Measurements from ENCODE around the gene ETV1. TPM values are rescaled to one million over a fixed set of nuclear protein-coding genes. Genes with fewer than 3 reads are reported as not detected.

The ETV1 gene
- total RNA-seq, 1 experiment from 2014 or later = 23.3 TPM

DNA sequence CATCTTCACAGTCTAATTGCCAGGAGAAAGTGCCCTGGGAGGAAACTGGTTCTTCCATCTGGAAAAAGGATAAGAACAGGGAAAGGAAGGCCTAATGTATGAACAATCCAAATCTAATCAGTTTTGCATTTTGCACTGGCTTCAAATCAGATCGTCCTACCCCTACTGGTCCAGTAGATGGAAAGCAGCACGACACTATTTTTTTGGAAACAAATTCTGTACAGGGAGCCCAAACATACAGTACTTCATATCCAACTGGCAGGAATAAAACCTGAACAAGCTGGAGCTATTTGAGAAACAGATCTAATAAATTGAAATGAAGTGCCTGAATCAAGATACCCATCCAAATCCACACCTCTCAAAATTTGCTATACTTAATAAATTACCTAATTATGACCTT is 36.5 kb downstream of the ETV1 start:
- ChIA-PET POLR2A (no interaction called here), RAD21 (ENCODE audit: low non-redundant PET in 1 of 2, low total read pairs in 2 of 2, uncharacterized antibody in 2 of 2, unreplicated experiment in 2 of 2) (no interaction called here), CTCF (no interaction called here)
- no peak overlapping the region for H3K4me3 ChIP-seq (replicated peaks in 1 of 2; ENCODE audit: low read depth in 1 of 2, low read length in 2 of 2)
- no peak for TF ChIP-seq ZFX (IDR thresholded peaks at IDR 0.05)
- no peak for TF ChIP-seq SP1 (IDR thresholded peaks at IDR 0.05; ENCODE audit: low read depth)
- TF ChIP-seq, protein P1, sequence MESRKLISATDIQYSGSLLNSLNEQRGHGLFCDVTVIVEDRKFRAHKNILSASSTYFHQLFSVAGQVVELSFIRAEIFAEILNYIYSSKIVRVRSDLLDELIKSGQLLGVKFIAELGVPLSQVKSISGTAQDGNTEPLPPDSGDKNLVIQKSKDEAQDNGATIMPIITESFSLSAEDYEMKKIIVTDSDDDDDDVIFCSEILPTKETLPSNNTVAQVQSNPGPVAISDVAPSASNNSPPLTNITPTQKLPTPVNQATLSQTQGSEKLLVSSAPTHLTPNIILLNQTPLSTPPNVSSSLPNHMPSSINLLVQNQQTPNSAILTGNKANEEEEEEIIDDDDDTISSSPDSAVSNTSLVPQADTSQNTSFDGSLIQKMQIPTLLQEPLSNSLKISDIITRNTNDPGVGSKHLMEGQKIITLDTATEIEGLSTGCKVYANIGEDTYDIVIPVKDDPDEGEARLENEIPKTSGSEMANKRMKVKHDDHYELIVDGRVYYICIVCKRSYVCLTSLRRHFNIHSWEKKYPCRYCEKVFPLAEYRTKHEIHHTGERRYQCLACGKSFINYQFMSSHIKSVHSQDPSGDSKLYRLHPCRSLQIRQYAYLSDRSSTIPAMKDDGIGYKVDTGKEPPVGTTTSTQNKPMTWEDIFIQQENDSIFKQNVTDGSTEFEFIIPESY (IDR thresholded peaks at IDR 0.05; ENCODE audit: extremely low read depth, insufficient replicate concordance, low read length) = no peak
- no peak for TF ChIP-seq TCF7L2 (IDR thresholded peaks at IDR 0.05; ENCODE audit: borderline replicate concordance, extremely low read depth, insufficient read depth, insufficient read length)
- no peak for TF ChIP-seq POLR2AphosphoS5 (IDR thresholded peaks at IDR 0.05; ENCODE audit: low read depth, low read length)
- TF ChIP-seq POLR2A (IDR thresholded peaks at IDR 0.05; ENCODE audit: borderline replicate concordance, extremely low read depth, insufficient read depth, insufficient read length) = no peak
- no peak for TF ChIP-seq SRF (IDR thresholded peaks at IDR 0.05; ENCODE audit: low read depth)
- no peak for TF ChIP-seq EZH2 (IDR thresholded peaks at IDR 0.05)
- no peak for TF ChIP-seq EGR1 (IDR thresholded peaks at IDR 0.05; ENCODE audit: low read depth)
- no peak for TF ChIP-seq SIN3A (IDR thresholded peaks at IDR 0.05; ENCODE audit: low read depth)
- no peak for TF ChIP-seq FOSL1 (IDR thresholded peaks at IDR 0.05; ENCODE audit: low read depth)
- TF ChIP-seq YY1 (IDR thresholded peaks at IDR 0.05; ENCODE audit: extremely low read depth, insufficient replicate concordance, low read depth, low read length) = no peak
- no peak overlapping the region for H3K27ac ChIP-seq (ENCODE audit: low read depth, low read length)
- H3K9ac ChIP-seq (ENCODE audit: low read length) = no peak overlapping the region
- no peaks in the 10 kb centered on the region for H3K9me2 ChIP-seq (ENCODE audit: insufficient read depth)
- H2AFZ ChIP-seq (ENCODE audit: low read depth, low read length, poor library complexity, severe bottlenecking) = no peak overlapping the region
- H3K36me3 ChIP-seq (ENCODE audit: control insufficient read depth in 1 of 2, insufficient read depth in 2 of 2, low read length in 2 of 2) = no peaks in the 10 kb centered on the region
- no peak overlapping the region for H3K4me2 ChIP-seq (ENCODE audit: low read length)
- no peak for ATAC-seq
- no peak for DNase-seq (ENCODE audit: low read depth, low spot score)
- intact Hi-C loops (cut with micrococcal nuclease) = no loop called here
- no peaks in the 10 kb centered on the region for H3K9me3 ChIP-seq (ENCODE audit: control insufficient read depth in 1 of 2, insufficient read depth in 1 of 2, low read depth in 1 of 2, low read length in 2 of 2)
- no peaks in the 10 kb centered on the region for H3K79me2 ChIP-seq (ENCODE audit: insufficient read depth, low read length)
- BruUV-seq (replicated peaks) = no TSS peak
- no peaks in the 10 kb centered on the region for H3K27me3 ChIP-seq (ENCODE audit: insufficient read depth, low read length)
- H3K4me1 ChIP-seq (ENCODE audit: control insufficient read depth in 1 of 2, insufficient read depth in 2 of 2, low read length in 2 of 2) = no peaks in the 10 kb centered on the region
- no peaks in the 10 kb centered on the region for H4K20me1 ChIP-seq (ENCODE audit: insufficient read depth)
